HG02610 (cell line): ENCODE results near the gene L3MBTL1.
"Not testable (repeated sequence)": the region's sequence is repeated elsewhere in the genome, so short reads cannot be mapped to it uniquely, and the experiment has no call there.

Experiments
- ATAC-seq: cut with Tn5 transposase; IDR thresholded peaks from one replicate; pipeline ENCODE4 v1.9.1; 2021; ENCODE audit warnings: mild to moderate bottlenecking, moderate library complexity; ENCODE audit not compliant: unreplicated experiment

Gene L3MBTL1

DNA sequence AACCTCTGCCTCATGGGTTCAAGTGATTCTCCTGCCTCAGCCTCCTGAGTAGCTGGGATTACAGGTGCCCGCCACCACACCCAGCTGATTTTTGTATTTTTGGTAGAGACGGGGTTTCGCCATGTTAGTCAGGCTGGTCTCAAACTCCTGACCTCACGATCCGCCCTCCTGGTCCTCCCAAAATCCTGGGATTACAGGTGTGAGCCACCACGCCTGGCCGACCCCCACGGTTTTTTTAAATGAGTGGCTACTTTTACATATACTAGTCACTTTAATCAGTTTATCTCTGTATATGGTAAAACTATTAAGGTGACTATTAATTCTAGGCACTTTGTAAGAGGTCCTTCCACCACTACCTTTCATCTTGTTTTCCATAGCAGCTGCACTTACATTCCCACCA is 5.5 kb upstream of the L3MBTL1 start:
- not testable (repeated sequence) for ATAC-seq

DNA sequence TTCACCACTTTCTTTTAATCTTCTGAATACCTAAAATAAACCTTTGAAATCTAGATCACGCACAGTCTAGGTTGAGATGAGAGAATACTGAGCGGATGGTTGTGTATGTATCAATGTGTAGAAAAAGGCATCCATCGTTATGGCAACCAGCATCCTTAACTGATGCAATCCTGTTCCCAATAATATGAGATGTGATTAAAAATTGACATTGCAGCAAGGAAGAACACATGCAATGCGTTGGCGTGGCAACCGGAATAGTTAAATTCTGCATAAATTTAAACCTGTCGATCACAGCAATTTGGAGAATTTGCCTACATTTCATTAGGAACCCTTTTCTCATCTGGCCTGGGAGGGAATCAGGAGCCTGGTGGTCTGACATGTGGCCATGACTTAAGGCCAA is 1.3 kb upstream of the L3MBTL1 start:
- ATAC-seq: no peak

DNA sequence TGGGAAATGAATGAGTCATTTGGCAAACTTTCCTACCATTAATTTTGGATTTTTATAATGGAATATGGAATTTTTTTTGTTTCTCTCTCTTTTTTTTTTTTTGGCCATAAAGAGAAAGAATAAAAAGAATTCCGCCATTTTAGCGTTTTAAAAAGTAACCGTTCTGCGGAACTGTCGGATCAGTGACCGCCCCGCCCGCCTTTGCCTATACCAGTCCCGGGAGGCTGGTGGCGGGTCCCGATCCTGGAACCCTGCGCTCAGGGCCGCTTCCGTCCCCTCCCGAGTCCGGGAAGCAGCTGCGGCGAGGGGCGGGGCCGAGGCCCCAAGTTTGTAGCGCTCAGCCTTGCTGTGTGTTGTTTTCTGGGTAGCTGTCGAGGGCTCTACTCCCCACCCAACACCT is 609 bp downstream of the L3MBTL1 start:
- no peak for ATAC-seq

DNA sequence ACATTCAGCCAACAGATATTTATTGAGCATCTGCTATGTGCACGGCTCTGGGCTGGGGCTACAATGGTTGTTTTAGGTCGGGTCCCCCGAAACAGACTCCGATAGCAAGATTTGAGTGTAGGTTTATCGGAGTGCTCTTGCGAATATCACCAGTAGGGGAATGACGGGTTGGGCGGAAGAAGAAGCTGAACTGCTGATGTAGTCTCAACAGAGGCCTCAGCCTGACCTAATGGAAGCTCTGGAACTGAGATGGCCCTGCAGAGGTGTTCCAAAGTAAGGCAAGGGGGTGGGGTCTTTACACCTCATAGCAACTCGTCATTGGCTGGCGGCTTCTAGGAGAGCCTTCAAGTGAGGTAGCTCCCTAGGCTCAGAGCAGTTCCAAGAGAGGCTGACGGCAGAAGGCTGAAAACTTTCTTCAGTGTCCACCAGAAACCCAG is 1.1 kb downstream of the L3MBTL1 start:
- ATAC-seq: no peak

DNA sequence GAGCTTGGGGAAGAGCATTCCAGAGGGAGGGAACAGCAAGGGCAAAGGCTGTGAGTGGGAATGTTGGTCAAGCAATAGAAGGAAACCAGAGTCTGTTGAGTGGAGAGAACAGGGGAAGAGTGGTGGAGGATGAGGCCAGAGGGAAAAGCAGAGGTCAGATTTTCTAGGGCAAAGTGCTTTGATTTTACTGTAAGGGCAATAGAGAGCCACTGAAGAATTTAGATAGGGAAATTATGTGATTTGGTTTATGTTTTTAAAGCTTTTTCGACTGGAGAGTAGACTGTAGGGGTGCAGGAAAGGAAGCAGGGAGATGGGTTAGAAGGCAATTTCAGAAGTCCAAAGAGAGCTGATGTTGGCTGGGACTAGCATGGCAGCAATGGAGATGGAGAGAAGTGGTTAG is 4.4 kb downstream of the L3MBTL1 start:
- ATAC-seq: no peak

DNA sequence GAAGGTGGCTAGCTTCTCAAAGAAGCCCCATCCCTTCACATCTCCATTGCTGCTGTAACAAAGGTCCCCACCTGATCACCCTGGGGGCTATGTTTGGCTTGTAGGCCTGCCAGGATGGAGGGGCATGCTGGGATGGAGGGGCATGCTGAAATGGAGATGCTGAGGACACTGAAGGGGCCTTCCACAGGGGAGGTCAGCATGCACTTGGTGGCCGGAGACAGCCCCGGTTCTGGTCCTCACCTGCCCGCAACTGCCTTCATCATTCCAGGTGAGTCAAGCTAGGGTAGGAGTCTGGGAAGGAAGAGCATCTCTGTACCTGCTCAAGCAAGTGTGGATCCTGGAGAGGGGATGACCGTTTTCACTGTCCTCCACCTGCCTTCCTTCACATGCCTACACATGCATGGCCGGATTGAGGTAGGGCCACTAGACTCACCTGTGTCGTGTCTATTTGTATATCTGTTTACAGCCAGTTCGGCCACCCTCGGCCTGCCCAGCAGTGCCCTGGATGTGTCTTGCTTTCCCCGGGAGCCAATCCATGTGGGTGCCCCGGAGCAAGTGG is 6.0 kb downstream of the L3MBTL1 start:
- ATAC-seq: peak; percentile 1

DNA sequence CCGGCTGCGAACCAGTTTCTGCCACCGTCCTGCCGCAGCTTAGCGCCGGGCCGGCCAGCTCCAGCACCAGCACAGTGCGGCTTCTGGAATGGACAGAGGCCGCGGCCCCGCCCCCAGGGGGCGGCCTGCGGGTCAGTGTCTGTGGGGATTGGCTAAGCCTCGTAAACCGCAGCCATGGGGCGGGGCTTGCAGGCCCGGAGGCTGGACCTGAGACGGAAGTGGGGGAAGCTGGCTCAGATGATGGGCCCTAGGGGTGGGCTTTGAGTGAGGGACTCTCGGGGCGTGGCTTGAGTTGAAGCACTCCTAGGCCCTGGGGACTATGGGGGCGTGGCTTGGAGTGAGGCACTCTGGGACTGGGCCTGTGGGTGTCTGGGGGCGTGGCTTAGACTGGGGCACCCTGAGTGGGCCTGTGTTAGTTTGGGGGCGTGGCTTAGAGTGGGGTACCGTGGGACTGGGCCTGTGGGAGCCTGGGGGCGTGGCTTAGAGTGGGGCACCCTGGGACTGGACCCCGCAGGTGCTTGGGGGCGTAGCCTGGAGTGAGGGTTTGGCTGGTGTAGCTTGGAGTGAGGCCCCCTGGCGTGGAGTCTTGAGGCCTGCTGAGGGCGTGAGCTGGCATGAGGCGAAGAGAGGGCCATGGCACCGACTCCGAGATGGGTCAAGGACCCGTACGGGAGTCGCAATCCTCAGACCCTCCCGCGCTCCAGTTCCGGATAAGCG is 6.6 kb downstream of the L3MBTL1 start:
- peak; percentile 87 for ATAC-seq

DNA sequence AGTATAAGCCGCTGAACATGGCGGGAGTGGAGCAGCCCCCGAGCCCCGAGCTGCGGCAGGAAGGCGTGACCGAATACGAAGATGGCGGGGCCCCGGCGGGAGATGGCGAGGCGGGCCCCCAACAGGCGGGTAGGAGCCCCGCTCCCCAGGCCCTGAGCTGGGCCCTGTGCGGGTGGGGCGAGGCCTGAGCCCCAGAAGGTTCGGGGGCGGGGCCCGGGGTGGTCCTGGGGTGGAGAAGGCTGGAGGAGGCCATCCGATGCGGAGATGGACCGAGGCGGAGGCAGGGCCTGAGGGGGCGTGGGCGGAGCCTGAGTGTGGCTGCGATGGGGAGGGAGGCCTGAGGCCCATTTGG is 7.1 kb downstream of the L3MBTL1 start:
- ATAC-seq: peak; percentile 11

DNA sequence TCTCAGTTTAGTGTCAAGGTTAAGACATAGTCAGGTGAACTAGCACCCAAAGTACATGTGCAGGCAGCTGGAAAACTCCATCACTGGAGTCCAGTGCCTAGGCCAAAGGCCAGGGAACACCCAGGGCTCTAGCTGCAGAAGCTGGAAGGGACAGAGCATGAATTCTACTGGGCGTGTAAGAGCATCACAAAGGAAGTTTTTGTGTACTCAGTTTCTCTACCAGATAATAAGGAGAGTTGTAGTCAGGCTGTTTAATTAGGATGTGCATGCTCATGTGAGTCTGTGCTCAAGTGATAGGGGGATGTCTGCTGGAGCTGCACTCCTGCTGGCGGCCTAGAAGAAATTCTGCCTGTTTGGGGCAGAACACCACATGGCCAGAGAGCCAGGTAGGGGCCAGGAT is 8.1 kb downstream of the L3MBTL1 start:
- ATAC-seq: no peak

DNA sequence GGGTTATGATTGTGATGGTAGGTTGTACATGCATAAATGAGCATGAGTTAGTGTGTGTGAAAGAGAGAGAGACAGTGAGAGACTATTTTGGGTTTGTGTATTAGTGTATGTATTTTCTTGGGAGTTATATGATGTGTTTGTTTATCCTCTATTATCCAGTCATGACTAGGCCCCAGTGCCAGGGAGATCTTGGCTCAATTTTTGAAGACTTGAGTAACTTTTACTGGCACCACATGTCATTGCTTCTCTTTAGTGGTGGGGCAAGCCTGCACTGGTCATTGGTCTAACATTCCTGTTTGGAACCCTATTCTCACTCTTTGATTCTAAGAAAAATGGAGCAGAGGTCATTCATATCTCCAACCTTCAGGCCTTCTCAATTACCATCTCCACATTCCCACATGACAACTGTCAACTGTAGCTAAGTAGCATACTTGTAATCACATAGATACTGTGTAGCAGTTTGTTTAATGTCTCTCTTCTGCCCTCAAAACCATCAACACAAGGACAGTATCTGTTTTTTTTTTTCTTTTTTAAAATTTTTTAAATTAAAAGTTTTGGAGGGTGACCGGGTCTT is 8.8 kb downstream of the L3MBTL1 start:
- no peak for ATAC-seq

DNA sequence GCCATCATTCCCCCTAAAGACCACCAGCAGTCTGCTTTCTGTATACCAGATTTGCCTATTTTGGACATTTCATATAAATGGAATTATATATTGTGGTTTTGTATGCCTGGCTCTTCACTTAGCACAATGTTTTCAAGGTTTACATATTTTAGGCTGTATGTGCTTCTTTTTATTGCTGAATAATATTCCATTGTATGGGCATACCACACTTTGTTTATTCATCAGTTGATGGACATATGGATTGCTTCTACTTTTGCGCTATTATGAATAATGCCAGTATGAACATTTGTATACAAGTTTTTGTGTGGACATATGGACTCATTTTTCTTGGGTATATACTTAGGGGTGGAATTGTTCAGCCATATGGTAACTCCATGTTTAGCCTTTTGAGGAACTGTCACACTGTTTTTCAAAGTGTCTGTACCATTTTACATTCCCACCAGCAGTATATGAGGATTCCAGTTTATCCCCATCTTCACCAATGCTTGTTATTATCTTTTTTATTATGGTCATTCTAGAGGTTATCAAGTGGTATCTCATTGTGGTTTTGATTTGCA is 12.7 kb downstream of the L3MBTL1 start:
- ATAC-seq: no peak

DNA sequence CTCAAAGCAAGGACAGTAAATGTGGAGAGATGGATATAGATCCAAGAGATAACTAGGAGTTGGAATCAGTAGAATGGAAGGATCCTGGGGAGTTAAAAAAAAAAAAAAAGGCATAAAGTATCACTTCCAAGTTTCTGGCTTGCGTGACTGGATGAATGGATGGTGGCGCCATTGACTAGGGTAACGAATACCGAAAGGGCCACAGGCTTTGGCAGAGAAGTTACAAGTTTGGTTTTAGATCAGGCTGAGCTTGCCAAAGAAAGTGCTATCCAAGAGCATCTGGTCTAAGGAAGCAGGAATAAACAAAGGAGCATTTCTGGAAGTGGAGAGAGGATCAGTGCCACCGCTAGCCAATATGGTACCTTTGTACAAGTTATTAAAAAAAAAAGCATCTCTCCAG is 17.5 kb downstream of the L3MBTL1 start:
- ATAC-seq: no peak

DNA sequence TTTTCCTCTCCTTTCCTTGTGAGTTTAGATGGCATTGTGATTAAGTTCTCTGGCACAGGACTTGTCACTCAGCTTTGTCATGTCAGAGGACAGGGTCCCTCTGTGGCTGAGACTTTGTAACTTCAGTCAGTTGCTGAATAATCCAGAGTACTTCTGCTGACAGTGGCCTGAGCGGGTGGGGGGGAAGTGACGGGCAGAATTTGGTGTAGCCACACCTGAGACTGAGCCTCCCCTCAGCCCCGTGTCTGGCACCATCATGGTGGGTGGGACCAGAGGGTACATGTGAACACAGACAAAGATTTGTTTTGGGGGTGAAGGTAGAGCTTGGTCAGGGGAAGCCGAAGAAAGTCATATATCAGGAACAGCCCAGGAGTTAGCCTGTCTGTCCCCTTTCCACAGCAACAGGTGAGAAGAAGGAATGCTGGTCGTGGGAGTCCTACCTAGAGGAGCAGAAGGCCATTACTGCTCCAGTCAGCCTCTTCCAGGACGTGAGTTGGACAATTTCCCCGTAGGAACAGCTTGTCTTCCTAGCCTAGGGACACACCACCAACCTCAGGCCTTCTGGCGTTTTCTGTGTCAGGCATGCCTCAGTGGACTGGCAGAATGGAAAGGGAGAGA is 20.9 kb downstream of the L3MBTL1 start:
- ATAC-seq: no peak

DNA sequence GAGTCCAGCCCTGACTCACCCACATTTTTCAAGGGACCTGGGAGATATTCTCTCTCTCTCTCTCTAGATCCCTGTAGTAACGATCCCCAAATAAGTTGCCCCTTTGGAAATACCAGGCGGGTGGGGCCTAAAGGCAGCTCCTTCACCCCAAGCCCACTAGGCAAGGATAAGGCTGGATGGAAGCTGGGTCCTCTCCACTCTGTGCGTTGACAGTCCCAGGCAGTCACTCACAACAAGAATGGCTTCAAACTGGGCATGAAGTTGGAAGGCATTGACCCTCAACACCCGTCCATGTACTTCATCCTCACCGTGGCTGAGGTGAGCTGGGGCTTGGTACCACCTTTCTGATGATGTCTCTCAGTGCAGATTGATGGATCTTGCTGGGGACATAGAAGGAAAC is 21.6 kb downstream of the L3MBTL1 start:
- ATAC-seq: no peak

DNA sequence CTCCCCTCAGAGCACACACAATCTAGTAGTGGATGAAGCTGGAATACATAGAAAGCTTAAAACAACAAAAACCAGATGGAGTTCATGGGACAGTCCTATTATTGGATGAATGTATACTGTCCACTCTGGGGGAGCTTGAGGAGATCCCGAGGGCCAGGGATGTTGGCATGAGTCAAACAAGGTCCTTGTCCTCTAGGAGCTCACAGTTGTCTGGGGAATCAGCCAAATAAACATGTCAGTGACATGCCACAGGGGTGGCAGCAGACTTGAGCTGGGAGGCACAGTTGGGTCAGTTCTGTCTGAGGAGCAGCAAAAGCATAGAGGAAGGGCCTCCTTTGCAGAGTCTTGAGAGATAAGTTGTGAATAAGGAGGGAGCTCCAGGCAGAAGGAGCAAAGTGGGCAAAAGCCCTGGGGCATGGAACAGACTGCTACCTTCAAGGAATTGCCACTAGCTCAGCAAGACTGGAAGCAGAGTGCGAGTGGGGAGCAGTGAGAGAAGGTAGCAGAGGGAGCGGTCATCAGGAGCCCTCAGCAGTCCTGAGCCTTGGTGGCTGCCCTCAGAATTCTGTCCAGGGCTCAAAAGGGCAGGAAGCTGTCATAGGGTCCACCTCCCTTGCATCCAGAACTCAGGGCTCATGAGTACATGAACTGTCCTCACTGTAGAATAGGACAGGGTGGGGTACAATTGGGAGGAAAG is 22.1 kb downstream of the L3MBTL1 start:
- no peak for ATAC-seq

DNA sequence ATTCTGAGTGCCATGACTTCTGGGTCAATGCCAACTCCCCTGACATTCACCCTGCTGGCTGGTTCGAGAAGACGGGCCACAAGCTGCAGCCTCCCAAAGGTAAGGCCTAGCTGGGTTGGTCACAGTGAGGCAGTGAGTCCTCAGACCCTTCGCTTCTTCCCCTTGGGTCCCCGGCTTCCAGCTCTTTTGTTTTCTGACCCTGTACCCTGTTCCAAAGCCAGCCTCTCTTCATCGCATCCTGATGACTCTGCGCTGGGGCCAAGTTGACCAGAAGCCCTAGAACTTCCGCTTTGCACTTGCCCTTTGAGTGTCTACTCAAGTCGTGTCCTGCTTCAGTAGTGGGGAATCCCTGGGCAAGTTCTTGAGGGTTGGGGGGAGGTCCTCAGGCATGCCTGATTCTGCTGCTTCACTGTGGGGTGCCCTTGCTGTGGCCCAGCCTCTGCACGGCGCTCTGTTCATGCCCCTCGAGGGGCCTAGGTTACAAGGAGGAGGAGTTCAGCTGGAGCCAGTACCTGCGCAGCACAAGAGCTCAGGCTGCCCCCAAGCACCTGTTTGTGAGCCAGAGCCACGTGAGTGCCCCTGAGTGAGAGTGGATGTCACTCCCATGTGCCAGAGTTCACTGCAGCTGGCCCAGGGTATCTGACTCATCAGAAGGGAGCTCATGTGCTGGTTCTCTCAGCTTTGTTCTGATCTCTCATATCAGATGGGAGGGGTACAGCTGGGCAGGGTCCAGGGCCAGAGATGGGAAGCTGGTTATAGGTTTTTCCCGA is 23.0 kb downstream of the L3MBTL1 start:
- ATAC-seq: no peak

DNA sequence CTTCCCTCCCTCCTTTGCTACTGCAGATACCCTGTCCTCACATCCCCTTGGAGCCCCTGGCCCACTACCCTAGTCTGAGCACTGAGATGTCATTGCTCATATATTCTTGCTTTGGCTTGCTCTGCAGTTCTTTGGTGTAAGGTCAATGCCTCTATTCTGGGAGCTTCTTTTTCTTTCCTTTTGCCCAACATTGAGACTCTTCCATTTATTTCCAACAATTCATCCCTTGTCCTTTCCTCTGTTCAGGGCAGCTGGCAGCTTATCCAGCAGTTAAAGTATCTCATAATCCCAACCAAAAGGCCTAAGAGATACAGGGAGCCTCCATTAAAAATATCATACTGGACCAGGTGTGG is 23.6 kb downstream of the L3MBTL1 start:
- ATAC-seq: no peak

DNA sequence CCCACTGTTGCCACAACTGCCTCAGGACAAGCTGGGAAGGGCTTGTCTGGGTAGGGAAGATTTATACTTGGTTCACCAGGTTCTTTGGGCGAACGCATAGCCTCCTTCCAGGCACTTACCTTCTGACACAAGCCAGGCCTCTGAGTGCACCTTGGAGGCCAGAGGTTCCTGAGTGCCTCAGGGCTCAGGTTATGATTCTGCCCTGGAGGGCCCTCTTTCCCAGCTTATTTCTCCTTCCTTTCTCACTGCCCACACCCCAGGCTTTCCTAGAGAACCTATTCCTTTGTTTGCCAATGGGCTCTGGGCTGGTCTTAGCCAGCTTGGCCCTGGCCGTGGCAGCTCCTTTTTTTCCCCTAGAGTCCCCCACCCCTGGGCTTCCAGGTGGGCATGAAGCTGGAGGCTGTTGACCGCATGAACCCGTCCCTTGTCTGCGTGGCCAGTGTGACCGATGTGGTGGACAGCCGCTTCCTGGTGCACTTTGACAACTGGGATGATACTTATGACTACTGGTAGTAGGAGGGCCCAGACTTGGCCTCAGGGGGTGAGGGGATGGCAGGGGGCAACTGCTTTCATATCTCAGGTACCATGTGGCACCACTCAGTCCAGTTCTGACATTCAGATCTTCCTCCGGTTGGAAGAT is 25.0 kb downstream of the L3MBTL1 start:
- no peak for ATAC-seq

DNA sequence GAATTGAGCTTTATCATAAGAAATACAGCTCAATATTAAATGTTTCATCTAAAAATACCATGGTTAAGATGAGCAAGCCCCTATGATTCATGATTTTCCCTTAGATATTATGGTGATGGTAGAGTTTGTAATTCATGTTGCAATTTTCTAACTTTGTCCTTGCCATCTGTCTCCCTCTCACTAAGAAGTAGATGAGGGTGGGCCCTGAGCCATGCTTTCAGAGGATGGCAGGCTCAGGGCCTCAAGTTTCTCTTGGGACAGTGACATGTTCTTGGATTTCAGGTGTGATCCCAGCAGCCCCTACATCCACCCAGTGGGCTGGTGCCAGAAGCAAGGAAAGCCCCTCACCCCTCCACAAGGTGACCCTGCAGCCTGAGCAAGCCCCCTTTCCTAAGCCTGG is 25.6 kb downstream of the L3MBTL1 start:
- ATAC-seq: no peak

DNA sequence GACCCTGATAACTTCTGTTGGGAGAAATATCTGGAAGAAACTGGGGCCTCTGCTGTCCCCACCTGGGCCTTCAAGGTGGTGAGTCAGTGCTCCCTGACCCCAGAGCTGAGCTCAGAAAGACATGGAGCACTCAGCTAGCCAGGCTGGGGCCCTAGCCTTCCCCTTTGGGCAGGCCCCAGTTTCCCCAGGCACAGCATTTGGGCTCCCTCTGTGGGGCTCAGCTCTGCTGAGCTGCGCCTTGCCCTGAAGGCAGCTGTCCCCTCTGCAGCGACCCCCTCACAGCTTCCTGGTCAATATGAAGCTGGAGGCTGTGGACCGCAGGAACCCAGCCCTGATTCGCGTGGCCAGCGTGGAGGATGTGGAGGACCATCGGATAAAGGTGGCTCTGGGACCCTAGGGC is 26.5 kb downstream of the L3MBTL1 start:
- ATAC-seq: no peak
